ENCODE measurements around the gene RASGRP3. TPM values are rescaled to one million over a fixed set of nuclear protein-coding genes. Genes with fewer than 3 reads are reported as not detected.

RASGRP3 gene
- total RNA-seq, 1 donor = 0.72 TPM

DNA sequence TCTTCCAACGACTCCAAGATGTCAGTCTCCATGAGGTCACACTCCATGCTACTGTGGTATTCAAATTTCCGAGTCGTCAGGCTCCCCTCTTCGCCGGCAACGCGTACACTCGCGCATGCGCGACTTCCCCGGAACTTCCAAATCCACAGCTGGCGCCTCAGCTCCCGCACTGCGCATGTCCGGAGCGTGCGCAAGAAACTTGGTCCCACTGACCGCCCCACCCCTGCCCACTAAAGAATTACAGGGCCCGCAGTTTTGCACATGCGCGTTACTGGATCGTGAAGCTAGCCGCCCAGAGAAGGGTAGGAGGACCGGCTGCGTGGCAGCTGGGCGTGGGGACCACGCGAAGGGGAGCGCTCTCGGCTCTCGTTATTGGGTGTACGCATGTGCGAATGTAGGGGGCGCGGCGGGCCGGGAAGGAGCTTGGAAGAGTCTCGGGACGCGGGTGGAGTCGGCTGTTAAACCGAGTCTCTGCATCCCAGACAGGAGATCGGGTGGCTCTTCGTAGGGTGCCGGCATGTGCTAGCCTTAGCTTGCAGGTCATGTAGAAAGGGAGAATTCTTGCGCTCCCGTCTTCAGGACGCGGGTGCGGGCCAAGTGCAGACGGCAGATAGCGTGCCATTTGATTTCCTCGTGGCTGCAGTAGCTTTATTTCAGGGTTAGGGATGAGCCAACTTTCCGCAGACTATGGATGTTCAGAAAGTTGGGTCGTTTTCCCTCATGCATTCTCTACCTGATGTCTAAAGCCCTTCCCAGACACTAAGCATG, 122.9 kb downstream of the RASGRP3 start, which contains the start of gene FAM98A:
Gene FAM98A (minus strand): TSS at position 125 of the 768 bp plus-strand sequence. CDS start 78 bp downstream, at position 47.
- TF ChIP-seq, protein P1, sequence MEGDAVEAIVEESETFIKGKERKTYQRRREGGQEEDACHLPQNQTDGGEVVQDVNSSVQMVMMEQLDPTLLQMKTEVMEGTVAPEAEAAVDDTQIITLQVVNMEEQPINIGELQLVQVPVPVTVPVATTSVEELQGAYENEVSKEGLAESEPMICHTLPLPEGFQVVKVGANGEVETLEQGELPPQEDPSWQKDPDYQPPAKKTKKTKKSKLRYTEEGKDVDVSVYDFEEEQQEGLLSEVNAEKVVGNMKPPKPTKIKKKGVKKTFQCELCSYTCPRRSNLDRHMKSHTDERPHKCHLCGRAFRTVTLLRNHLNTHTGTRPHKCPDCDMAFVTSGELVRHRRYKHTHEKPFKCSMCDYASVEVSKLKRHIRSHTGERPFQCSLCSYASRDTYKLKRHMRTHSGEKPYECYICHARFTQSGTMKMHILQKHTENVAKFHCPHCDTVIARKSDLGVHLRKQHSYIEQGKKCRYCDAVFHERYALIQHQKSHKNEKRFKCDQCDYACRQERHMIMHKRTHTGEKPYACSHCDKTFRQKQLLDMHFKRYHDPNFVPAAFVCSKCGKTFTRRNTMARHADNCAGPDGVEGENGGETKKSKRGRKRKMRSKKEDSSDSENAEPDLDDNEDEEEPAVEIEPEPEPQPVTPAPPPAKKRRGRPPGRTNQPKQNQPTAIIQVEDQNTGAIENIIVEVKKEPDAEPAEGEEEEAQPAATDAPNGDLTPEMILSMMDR (IDR thresholded peaks at IDR 0.05; ENCODE audit: extremely low read depth, low read depth, low read length) = no peak

GRCh38 chr2:33599943-33600192, 123.4 kb downstream of the RASGRP3 start:
- Histone ChIP-seq H3K4me2 (ENCODE audit: insufficient read depth, low read length) (peak overlapping the region; percentile 90), H3K36me3 (ENCODE audit: insufficient read depth, low read length) (peaks cover 3% of the 10 kb centered on the region), H3K79me2 (ENCODE audit: insufficient read depth, low read length) (peaks cover 41% of the 10 kb centered on the region), H3K27ac (ENCODE audit: low read depth, low read length) (peak overlapping the region; percentile 94), H3K9me3 (ENCODE audit: low read depth, low read length) (no peaks in the 10 kb centered on the region), H3K4me1 (ENCODE audit: insufficient read depth, low read length) (peaks cover 20% of the 10 kb centered on the region), H3K4me3 (ENCODE audit: insufficient read depth, low read length) (peak overlapping the region; percentile 98), H3K27me3 (ENCODE audit: insufficient read depth, low read length) (no peaks in the 10 kb centered on the region), H4K20me1 (ENCODE audit: insufficient read depth, low read length) (peaks cover 19% of the 10 kb centered on the region), H2AFZ (ENCODE audit: low read length) (peak overlapping the region; percentile 97)
- no peak for DNase-seq (ENCODE audit: insufficient read length, low spot score, missing footprints)
- TF ChIP-seq, protein P1 (IDR thresholded peaks at IDR 0.05; ENCODE audit: extremely low read depth, low read depth, low read length) = no peak

More for the DNA sequence above, 122.9 kb downstream of the RASGRP3 start, which contains the start of gene FAM98A:
- peak; percentile 95 for DNase-seq (ENCODE audit: insufficient read length, low spot score, missing footprints)
- Histone ChIP-seq H3K4me2 (ENCODE audit: insufficient read depth, low read length) (peak within 1 kb of the TSS; percentile 93), H3K27ac (ENCODE audit: low read depth, low read length) (peak within 1 kb of the TSS; percentile 94), H3K36me3 (ENCODE audit: insufficient read depth, low read length) (peaks cover 6% of the 10 kb centered on the region), H3K4me1 (ENCODE audit: insufficient read depth, low read length) (peaks cover 20% of the 10 kb centered on the region), H3K9me3 (ENCODE audit: low read depth, low read length) (no peaks in the 10 kb centered on the region), H3K79me2 (ENCODE audit: insufficient read depth, low read length) (peaks cover 45% of the 10 kb centered on the region), H4K20me1 (ENCODE audit: insufficient read depth, low read length) (peaks cover 22% of the 10 kb centered on the region), H3K4me3 (ENCODE audit: insufficient read depth, low read length) (peak within 1 kb of the TSS; percentile 98), H2AFZ (ENCODE audit: low read length) (peak within 1 kb of the TSS; percentile 97), H3K27me3 (ENCODE audit: insufficient read depth, low read length) (no peaks in the 10 kb centered on the region)

DNA sequence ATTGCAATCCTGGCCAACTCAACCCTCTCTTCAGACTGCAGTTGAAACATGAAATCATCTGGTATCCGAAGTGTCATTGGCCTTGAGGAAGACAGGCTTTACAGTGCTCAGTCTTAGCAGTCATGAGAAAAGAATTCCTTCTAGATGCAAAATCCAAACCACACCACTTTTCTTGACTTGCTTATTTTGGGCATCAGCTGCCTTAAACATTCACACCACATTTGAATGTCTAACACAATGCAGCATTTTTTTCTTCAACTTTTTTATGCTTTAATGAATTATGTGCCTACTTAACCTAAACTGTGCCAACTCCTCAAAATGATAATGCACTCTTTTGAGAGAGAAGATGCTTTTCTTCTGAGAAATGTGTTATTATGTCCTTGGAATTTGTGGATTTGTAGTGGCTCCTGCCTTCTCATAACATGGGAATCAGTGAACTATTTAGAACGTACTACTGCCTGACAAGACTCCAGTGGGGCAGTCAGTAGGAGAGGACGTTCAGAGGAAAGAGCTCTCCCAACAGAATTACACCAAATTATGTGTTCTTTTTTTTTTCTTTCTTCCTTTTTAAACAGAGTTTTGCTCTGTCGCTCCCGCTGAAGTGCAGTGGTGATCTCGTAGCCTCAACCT, 125.9 kb downstream of the RASGRP3 start:
- H3K4me1 ChIP-seq (ENCODE audit: insufficient read depth, low read length) = peaks cover 16% of the 10 kb centered on the region
- TF ChIP-seq, protein P1 (IDR thresholded peaks at IDR 0.05; ENCODE audit: extremely low read depth, low read depth, low read length) = no peak
- H3K4me3 ChIP-seq (ENCODE audit: insufficient read depth, low read length) = no peak overlapping the region
- peak; percentile 79 for DNase-seq (ENCODE audit: insufficient read length, low spot score, missing footprints)
- H3K4me2 ChIP-seq (ENCODE audit: insufficient read depth, low read length) = no peak overlapping the region
- peak overlapping the region; percentile 54 for H2AFZ ChIP-seq (ENCODE audit: low read length)
- H3K79me2 ChIP-seq (ENCODE audit: insufficient read depth, low read length) = peaks cover 18% of the 10 kb centered on the region
- H4K20me1 ChIP-seq (ENCODE audit: insufficient read depth, low read length) = peaks cover 12% of the 10 kb centered on the region
- no peaks in the 10 kb centered on the region for H3K36me3 ChIP-seq (ENCODE audit: insufficient read depth, low read length)
- H3K27me3 ChIP-seq (ENCODE audit: insufficient read depth, low read length) = no peaks in the 10 kb centered on the region
- no peaks in the 10 kb centered on the region for H3K9me3 ChIP-seq (ENCODE audit: low read depth, low read length)
- no peak overlapping the region for H3K27ac ChIP-seq (ENCODE audit: low read depth, low read length)

DNA sequence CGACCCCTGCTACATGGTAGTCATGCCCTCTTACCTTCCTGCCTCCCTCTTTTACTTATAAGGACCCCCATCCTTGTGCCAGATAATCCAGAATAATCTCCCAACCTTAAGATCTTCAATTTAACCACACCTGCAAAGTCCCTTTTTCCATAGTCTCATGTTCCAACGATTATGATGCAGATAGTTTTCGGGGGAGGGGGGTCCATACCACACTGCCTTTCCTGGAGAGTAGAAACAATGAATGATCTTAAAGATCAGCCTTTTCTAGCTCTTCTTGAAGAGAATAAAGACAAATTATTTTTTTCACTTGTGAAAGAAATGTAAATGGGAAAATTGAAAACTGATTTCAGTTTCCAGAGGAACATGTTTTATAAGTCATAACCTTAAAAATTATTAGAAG, 127.0 kb downstream of the RASGRP3 start:
- no peak overlapping the region for H3K27ac ChIP-seq (ENCODE audit: low read depth, low read length)
- H2AFZ ChIP-seq (ENCODE audit: low read length) = no peak overlapping the region
- H3K4me1 ChIP-seq (ENCODE audit: insufficient read depth, low read length) = peaks cover 8% of the 10 kb centered on the region
- TF ChIP-seq, protein P1 (IDR thresholded peaks at IDR 0.05; ENCODE audit: extremely low read depth, low read depth, low read length) = no peak
- H3K79me2 ChIP-seq (ENCODE audit: insufficient read depth, low read length) = peaks cover 7% of the 10 kb centered on the region
- H4K20me1 ChIP-seq (ENCODE audit: insufficient read depth, low read length) = peaks cover 2% of the 10 kb centered on the region
- no peak for DNase-seq (ENCODE audit: insufficient read length, low spot score, missing footprints)
- H3K4me2 ChIP-seq (ENCODE audit: insufficient read depth, low read length) = no peak overlapping the region
- no peaks in the 10 kb centered on the region for H3K27me3 ChIP-seq (ENCODE audit: insufficient read depth, low read length)
- no peaks in the 10 kb centered on the region for H3K36me3 ChIP-seq (ENCODE audit: insufficient read depth, low read length)
- no peaks in the 10 kb centered on the region for H3K9me3 ChIP-seq (ENCODE audit: low read depth, low read length)
- H3K4me3 ChIP-seq (ENCODE audit: insufficient read depth, low read length) = no peak overlapping the region
